Smooth muscle cell of the brain vasculature (primary cell): Measurements from ENCODE around the gene ASB10.

ENCODE experiments used
- DNase-seq: peaks from one replicate; pipeline ENCODE4 v3.0.0-alpha.2; 2012; ENCODE audit warnings: low read depth, low spot score

Gene ASB10

DNA sequence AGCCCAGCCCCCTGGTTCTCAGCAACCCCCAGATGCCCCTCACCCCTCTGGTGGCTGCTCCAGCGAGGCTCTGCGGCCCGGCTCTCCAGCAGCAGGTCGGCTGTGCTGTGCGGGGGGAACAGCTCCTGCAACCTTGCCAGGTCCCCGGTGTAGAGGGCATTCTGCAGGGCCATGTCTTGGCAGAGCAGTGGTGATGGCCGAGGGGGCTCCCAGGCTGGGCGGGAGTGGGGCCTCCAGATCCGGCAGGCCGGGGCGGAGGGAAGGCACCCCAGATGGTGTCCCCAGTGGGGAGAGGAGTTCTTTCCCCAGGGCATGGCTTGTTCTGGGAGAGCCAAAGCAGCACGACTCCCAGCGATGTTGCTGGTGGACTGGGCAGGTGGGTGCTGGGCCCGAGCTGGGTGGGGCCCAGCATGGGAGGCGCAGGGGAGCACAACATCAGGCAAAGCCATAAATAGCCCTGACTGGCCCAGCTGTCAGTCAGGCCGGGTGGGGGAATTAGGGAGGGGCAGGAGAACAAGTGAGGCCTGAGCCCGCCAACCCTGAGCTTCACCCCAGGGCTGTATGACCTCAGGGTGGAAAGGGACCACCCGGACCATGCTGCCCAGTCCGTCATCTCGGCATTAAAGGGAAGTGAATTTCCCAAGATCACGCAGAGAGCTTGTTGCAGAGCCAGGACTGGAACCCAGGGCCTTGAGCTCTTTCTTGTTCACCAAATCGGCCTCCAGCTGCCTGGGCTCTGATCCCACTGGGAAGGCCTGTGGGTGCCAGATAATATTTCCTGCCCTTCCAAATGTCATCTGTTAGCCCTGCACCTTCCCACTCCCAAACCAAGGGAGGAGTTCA, 580 bp upstream of the ASB10 start:
- DNase-seq, result no peak

DNA sequence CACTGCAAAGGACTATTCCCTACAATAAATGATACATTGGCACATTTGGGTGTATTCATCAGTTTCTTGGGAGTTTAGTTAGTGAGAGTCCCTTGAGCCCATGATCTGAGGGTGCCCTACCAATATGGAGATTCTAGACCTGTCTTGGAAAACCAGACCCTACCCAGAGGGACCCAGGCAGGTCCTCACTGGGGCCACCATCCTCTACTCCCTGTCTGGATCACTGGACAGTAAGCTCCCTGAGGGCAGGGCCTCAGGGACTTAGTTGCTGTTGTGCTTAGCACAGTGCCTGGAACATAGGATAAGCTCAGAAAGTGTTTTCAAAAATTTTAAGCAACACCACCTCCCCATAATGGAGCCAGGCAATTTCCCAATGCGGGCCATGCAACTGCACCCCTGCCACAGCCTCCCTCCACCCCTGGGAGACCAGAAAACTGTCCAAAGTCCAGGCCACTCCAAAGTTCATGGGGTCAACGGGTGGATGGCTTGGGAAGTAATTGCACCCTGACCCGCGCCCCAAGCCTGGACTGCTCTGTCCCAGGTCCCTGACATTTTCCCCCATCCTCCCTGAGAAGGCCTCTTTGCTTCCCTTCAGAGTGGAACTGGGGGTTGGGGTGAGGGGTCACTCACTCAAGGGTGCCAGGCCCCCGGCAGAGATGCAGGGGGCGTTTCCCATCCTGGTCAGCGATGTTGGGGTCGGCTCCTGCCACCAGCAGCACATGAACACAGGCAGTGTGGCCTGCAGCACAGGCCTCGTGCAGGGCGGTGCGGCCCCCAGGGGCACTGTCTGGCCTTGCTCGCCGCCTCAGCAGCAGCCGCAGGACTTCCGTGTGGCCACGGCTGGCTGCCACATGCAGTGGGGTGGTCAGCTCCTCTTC, 1.0 kb downstream of the ASB10 start:
- DNase-seq, result no peak

DNA sequence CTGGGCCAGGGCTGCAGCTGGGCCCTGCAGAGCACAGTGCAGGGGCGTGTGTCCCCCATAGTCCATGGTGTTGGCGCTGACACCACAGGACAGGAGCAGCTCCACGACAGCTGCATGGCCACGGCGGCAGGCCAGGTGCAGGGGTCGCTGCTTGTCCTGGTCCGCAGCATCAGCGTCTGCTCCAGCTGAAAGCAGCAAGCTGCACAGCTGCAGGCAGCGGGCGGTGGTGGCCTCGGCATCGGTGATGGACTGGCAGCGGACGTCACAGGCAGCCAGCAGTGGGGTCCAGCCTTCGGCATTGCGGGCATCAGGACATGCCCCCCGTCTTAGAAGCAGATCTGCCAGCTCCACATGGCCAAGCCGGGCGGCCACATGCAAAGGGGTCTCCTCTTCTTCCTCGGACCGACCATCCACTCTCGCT, 6.0 kb downstream of the ASB10 start:
- no peak for DNase-seq

DNA sequence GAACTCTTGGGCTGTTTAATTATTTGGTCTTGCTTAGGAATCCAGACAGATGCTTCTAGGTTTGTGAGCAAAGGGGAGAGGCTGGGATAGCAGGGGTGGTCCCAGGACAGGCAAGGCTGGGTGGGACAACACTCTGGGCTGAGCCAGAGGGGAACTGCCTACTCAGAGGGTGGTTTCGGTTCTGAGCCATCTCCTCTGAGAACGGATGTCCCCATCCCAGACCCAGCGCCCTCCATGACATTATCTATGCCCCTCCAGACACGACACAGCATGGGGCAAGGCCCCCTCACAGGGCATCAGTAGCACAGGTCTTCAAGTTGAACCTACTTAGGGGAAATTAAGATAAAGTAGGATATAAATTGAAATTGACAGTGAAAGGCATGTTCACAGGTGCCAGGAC, 7.1 kb downstream of the ASB10 start:
- no peak for DNase-seq

DNA sequence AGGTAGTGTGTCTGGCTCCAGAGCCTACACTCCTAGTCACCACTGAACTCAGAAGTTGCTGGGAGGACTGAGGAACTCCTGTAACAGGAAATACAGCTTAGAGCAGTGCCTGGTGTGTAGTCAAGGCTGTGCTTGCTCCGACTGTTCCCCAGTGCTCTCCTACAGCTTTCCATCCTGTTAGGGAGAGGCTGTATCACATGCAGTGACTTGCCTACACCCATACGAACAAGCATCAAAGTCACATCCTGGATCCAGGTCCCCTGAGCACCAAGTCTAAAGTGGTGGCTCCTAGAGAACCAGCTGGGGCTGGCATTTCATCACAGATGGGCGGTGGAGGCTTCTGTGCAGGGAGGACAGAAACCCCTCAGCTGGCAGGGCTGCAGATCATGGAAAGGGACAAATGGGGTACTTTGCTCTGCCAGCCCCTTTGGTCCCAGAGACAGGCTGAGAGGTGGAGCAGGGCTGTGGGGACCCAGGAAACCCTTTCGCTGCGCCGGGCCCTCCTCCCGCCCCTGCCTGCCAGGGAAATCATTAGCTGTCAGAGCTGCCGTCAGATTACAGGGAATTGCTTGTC, 7.7 kb downstream of the ASB10 start:
- DNase-seq, result no peak

DNA sequence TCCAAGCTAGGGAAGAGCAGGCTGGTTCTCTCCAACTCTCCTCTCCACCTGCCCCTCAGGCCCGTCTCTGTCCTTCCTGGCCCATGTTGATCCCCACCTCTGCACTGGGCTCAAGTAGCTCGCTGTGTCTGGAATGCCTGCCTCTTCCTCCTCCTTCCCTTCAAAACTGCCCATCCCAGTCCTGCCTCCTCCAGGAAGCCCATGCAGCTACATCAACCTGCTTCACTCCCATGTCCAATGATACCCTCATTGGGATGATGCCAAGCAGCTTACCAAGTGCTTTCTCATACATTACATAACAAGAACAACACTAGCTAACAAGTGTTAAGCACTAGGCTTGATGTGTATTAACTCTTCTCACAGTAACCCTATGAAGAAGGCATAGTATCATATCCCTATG, 8.2 kb downstream of the ASB10 start:
- no peak for DNase-seq

DNA sequence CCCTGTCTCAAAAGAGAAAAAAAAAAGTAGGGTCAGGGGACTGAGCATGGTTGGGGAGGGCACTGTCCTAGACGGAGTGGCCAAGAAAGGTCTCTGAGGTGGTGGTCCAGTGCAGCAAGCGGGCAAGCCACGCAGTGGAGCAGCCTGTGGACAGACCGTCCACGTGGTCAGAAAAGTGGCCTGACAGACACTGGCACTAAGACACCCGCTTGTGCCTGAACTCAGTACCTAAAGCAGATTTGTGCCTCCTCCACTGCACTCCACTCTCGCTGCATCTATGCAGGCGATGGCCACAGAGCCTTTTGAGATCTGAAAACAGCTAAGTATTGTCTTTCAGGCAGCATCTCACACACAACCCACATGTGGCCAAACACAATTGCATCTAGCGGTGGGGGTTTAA, 8.8 kb downstream of the ASB10 start:
- DNase-seq, result no peak

DNA sequence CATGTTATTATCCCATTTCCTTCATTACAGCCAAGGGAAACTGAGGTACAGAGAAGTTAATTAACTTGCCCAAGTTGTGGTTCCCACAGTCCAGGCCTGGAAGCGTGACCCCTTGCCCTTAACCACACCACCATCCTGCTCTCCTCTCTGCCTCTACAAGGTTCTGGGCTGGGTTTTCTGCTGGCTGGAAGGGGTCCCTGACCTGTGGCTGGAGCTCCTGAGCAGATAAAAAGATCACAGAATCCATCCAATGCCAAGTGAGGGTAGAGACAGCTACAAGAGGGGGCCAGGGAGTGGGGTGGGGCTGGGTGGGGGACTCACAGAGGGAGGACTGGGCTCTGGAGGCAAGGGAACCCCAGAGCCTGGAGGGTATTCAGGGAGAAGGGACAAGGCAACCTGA, 9.7 kb downstream of the ASB10 start:
- no peak for DNase-seq

DNA sequence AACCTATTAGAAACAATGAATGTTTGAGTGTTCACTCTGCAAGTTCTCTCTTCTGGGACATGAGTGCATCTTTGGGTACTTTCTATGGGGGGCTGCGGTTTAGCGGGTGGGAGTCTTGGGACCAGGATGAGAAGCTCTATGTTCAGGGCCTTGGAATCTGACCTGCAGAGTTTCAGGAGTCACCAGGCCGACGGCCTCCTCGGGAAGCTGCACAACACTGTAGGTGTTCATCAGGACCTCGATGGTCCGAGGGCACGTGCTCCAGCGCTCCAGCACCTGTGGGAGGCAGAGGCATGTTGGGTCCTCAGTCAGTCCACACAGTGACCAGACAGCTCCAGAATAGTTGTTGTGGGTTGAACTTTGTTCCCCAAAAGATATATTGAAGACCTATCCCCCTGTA, 10.6 kb downstream of the ASB10 start:
- no peak for DNase-seq

DNA sequence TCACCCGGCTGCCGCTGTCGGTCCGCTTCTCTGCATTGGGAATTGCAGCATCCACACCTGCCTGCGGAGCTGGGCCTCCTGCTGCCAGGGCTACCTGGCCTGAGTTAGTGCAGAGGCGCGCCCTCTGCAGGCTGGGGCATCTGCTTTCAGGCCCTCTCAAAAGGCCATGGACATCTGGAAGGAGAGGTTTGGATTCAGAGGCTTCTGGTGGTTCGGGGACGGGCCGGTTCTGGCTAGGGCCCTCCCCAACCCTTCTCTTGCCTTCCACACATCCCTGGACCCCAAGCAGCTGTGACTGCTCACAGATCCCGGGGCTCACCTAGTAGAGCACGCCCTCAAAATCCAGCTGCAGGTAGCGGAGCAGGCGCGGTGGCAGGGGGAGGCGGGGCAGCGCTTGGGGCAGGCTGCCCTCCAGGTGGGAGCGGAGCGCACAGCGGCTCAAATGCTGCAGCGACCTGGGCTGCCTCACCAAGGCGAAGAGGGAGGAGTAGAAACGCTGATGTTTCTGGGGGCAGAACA, 11.2 kb downstream of the ASB10 start:
- DNase-seq, result no peak

DNA sequence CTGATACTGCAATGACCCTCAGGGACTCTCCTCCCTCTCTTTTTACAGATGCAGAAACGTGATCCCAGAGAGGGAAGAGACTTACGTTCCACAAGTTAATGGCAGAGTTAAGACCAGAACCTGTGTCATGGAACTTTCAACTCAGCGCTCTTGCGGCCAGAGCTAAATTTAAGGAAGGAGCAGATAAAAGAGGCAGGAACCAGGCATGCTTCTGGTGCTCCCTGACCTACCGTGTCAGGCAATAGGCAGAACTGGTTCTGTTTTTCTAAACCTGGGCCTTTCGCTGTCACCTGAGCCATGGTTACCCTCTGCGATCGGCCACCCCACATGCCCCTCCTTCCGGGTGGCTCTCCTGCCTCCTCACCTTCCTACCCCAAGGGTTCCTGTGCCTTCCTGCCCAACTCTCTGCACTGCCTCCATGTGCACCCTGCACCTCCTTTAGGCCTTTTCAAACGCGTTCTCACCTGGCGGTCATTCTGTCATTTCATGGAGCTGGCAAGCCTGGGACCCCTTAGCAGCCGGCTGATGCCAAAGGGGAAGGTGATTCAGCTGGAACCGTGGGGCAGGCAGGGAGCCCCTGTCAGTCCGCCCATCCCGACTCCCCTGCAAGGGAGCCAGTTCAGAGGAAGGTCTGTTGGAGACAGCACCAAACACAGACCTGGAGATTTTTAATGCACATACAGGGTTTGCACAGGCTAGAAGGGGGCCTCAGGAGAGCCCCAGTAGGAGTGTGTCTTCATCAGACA, 11.8 kb downstream of the ASB10 start:
- no peak for DNase-seq

DNA sequence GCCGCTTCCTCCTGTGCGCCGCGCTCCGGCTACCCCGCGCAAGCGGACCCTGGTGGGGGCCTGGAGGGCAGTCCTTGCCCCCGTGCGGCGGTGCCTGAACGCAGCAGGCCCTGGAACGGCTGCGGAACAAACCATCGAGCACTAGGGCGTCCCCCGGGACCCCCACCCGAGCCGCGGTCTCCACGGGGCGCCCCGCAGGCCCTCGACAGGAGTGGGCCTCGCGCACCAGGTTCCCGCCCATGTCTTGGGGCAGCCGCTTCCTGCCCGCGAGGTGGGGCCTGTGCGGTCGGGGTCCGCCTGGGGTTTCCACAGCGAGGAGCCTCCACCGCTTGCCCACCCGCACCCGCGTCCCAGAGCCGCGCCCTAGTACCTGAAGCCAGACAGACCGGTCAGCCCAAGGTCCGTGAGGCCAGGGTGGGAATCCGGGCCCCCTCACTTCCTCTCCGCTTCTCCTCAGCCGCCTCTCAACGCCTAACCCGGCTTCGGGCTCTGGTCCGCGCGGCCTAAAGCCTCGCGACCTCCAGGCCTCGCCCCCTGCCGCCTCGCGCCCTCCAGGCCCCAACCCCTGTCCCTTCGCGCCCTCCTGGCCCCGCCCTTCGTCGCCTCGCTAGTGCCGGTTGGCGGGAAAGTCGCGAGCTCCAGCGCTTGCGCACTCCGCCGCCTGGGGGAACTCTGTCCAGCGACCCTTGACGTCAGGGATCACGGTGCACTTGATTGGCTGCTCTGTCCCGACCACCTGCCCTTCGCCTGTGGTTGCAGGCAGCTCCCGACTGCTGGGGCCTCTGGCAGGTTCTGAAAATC, 12.6 kb downstream of the ASB10 start:
- DNase-seq, result no peak

DNA sequence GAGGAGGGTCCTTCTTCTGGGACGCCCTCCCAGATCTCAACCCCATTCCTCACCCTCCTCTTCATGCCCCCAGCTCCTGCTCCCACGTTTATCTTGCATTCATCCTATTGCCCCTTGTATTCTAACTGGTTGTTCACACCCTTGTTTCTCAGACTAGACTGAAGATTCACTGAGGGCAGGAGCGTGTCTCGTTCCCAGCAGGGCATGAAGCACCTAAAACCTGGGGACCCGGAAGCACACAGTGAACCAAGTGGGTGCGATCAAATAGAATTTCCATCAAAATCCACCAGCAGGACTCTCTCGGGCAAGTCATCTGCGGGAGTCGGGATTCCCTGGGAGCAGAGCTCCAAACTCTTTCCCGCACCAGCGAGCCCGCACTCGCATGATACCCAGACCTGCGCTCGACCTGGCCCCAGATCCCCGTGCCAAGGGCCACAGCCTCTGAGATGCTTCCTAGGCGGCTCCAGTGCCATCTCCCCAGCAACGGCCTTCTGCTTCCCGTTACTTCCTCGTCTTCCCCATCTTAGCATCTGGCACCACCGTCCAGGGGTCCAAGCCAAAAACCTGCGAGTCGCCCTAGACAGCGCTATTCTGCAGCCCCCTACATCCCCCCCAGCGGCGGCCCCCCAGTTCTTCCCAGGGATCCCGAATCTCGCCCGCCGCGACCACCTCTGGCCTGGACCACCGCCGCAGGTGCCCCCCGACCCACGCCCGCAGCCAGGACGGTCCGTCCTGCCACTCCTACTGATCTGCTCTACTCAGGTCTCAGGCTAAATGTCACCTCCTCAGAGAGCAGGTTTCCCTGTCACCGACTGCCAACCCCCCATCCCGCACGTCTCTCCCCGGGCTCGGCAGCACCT, 13.4 kb downstream of the ASB10 start:
- no peak for DNase-seq

DNA sequence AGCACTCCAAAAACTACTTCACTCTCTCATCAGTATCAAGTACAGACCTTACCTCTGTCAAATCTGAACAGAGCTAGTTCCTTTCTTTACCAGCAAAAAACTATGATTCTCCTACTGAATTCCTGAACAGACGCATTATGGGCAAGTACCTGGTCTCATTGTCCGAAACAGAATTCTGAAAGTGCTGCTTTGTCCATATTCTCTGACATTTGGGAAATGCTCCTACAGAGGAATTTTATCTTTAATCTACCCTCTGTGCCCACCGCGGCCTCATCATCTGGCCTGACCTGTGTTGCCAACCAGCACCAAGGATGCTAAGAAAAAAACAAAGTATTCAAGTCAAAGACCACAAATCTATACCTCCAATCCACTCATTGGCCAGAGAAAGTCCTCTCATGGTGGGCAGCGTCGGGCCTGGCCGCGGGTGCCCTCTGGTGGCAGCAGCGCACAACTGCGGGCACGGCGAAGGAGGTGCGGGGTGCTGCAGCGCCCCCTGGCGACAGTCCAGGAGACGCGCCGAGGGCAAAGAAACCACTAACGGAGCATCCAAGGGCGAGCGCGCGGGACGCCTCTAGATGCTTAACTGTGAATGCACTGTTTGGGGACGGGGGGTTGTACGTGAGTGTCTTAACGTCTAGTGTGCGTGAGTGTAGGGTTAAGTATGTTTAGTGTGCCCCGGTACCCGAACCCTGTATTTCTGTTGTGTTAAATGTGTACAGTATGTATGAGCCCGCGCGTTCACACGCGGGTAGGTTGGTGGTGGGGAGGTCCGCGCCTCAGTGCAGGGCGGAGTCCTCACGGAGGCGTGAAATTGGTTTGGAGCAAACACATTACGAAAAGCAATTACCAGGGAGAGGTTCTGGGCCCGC, 14.5 kb downstream of the ASB10 start:
- peak; percentile 13 for DNase-seq

DNA sequence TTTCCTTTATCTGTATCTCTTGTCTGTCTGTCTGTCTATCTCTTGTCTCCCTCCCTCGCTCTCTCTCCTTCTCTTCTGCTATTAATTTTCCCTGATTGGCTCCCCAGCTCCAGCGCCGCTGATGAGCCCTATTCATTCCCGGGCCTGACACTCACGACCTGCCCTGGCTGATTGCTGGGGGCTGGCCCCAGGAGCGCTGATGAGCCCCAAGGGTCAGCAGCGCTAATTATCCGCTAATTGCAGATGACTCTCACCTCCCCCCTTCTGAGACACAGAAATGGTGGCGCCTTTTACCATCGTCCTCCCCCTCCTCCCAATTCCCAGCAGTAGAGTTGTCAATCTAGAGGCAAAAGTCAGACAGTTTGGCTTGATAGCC, 18.3 kb downstream of the ASB10 start:
- no peak for DNase-seq

DNA sequence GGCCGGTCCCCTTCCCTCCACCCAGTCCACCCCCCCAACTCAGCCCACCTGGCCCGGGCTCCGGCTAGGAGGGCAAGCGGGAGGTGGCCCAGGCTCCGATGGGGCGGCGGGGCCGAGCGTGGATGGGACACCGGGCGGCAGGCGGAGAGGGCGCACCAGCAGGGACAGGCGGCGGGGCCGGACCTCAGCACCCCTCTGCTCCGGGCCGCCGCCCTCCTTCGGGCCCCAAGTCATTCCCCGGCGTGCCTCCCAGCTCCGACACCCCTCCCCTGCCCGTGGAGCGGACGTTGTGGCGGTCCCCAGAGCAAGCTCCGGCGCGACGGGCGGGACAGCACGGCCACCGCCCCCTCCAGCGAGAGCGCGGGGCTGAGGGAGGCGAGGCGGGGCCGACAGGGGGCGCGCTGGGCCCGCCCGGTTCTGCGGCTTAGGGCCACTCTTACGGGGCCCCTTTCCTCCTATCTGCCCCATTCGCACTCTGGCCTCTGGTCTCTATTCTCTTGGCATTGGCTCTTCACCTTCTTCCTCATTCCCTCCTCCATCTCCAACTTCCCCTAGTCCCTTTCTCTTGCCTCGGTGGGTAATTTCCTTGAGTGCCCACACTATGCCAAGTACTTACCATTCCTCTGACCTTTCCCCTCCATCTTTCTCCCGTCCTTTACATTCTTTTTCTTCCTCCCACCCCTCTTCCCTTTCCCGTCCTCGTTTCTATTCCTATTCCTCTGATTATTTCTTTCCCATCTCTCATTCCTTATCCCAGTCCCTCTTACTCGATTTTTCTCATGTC, 18.9 kb downstream of the ASB10 start:
- no peak for DNase-seq

DNA sequence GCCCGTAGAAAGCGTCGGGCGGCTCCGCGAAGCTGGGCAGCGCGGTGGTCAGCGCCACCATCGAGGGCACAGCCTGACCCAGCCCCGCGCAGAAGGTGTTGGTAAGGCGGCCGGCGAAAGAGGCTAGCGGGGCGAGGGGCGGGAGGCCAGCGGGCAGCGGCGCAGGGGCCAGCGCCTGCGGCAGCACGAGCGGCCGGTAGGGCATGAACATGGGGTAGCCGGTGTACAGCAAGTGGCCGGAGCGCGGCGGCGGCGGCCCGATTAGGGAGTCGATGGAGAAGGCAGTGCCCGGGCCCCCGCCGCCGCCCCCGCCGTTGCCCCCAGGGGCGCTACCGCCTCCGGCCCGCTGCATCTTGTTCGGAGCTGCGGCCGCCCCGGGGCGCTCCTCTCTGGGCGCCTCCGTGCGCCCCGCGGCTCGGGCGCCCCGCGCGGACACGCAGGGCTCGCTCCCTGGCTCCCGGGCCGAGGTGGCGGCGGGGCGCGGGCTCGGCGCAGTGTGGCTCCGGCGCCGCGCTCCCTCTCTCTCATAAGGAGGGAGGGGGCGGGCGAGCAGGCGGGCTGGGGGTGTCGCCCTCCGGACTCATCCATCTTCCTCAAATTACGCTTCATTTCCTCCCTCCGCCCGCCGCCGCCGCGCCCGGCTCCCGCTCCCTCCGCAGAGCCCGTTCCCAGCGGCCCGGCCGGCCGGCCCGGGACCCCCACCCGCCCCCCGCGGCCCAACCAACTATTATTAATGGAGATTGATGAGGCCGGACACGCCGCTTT, 19.7 kb downstream of the ASB10 start, which contains the start of gene GBX1:
TSS of gene GBX1 (minus strand) at position 498 of the 765 bp plus-strand sequence. CDS start at position 352, 146 bp downstream.
- DNase-seq, result no peak
